GM23338 (cell line): ENCODE measurements around the gene JAZF1. TPM values are rescaled to one million over a fixed set of nuclear protein-coding genes. Genes with fewer than 3 reads are reported as not detected.

ENCODE experiments used
- ATAC-seq: fragments of 200-7000 bp; cut with Tn5 transposase; 3 replicates; pipeline ENCODE4 v1.9.1; 2020
- DNase-seq: peaks from one replicate; pipeline ENCODE4 v3.0.0-alpha.2; 2015; ENCODE audit warnings: low spot score
- H2AFZ ChIP-seq: fragments of 200-600 bp; sonication (generic); 2 replicates; pipeline ENCODE4 v1.8.0; 2016; ENCODE audit warnings: antibody characterized with exemption, mild to moderate bottlenecking, moderate library complexity
- H3F3A ChIP-seq: fragments of 200-600 bp; sonication (generic); replicated peaks from 2 replicates; pipeline ENCODE4 v1.8.0; 2017; ENCODE audit warnings: antibody characterized with exemption, mixed run types, low read depth
- H3K27ac ChIP-seq: fragments of 200-600 bp; sonication (generic); 2 replicates; pipeline ENCODE4 v1.6.1; 2016; ENCODE audit warnings: low read depth
- H3K27me3 ChIP-seq: fragments of 200-600 bp; sonication (generic); 2 replicates; pipeline ENCODE4 v1.8.0; 2016; ENCODE audit warnings: mild to moderate bottlenecking, mixed run types, moderate library complexity; ENCODE audit not compliant: insufficient read depth
- H3K36me3 ChIP-seq: fragments of 200-600 bp; sonication (generic); 2 replicates; pipeline ENCODE4 v1.8.0; 2016; ENCODE audit warnings: mild to moderate bottlenecking; ENCODE audit not compliant: insufficient read depth
- H3K4me1 ChIP-seq: fragments of 200-600 bp; sonication (generic); 2 replicates; pipeline ENCODE4 v1.8.0; 2016; ENCODE audit warnings: mild to moderate bottlenecking, moderate library complexity; ENCODE audit not compliant: insufficient read depth
- H3K4me2 ChIP-seq: fragments of 200-600 bp; sonication (generic); 2 replicates; pipeline ENCODE4 v1.7.1; 2017; ENCODE audit warnings: mixed run types
- H3K4me3 ChIP-seq: fragments of 200-600 bp; sonication (generic); 2 replicates; pipeline ENCODE4 v1.6.1; 2016; ENCODE audit warnings: mixed run types
- H3K79me2 ChIP-seq: fragments of 200-600 bp; sonication (generic); replicated peaks from 2 replicates; pipeline ENCODE4 v1.8.0; 2017; ENCODE audit warnings: mild to moderate bottlenecking; ENCODE audit not compliant: insufficient read depth
- H3K9me2 ChIP-seq: fragments of 200-600 bp; sonication (generic); 2 replicates; pipeline ENCODE4 v1.8.0; 2017; ENCODE audit not compliant: insufficient read depth
- H4K20me1 ChIP-seq: fragments of 200-600 bp; sonication (generic); replicated peaks from 2 replicates; pipeline ENCODE4 v1.8.0; 2017; ENCODE audit warnings: mild to moderate bottlenecking; ENCODE audit not compliant: insufficient read depth
- H3K27ac Mint-ChIP-seq: 2 replicates; pipeline ENCODE4 v1.8.0; 2020; ENCODE audit warnings: inconsistent platforms, mild to moderate bottlenecking, moderate library complexity, mixed read lengths
- H3K27me3 Mint-ChIP-seq: 3 replicates; pipeline ENCODE4 v1.8.0; 2022; ENCODE audit warnings: low read depth, mild to moderate bottlenecking, moderate library complexity, mixed read lengths, inconsistent platforms; ENCODE audit not compliant: insufficient read depth, poor library complexity
- H3K36me3 Mint-ChIP-seq: 3 replicates; pipeline ENCODE4 v1.8.0; 2021; ENCODE audit warnings: low read depth, mild to moderate bottlenecking, inconsistent platforms, moderate library complexity, mixed read lengths
- H3K4me1 Mint-ChIP-seq: 3 replicates; pipeline ENCODE4 v1.8.0; 2020; ENCODE audit warnings: mild to moderate bottlenecking, inconsistent platforms, mixed read lengths
- H3K4me3 Mint-ChIP-seq: 3 replicates; pipeline ENCODE4 v1.8.0; 2021; ENCODE audit warnings: moderate library complexity, mild to moderate bottlenecking, inconsistent platforms, mixed read lengths
- H3K9me3 Mint-ChIP-seq: 3 replicates; pipeline ENCODE4 v1.8.0; 2020; ENCODE audit warnings: moderate library complexity, mild to moderate bottlenecking, inconsistent platforms, mixed read lengths
- EZH2 ChIP-seq: fragments of 200-600 bp; sonication (generic); IDR thresholded peaks from one replicate; pipeline ENCODE4 v1.8.0; 2017; ENCODE audit warnings: antibody characterized with exemption, mild to moderate bottlenecking, low read depth; ENCODE audit not compliant: unreplicated experiment
- EZH2phosphoT487 ChIP-seq: fragments of 200-600 bp; sonication (generic); IDR thresholded peaks from one replicate; pipeline ENCODE4 v1.8.1; 2018; ENCODE audit warnings: antibody characterized with exemption; ENCODE audit not compliant: unreplicated experiment
- JUNB ChIP-seq: IDR thresholded peaks from one replicate; pipeline ENCODE4 v1.6.1; 2016; ENCODE audit warnings: antibody characterized with exemption; ENCODE audit not compliant: unreplicated experiment
- NANOG ChIP-seq: IDR thresholded peaks from 2 replicates; pipeline ENCODE4 v1.6.1; 2016; ENCODE audit warnings: antibody characterized with exemption, borderline replicate concordance
- ZNF114 ChIP-seq: fragments of 250-450 bp; sonication (Bioruptor Pico); IDR thresholded peaks from 2 replicates; pipeline ENCODE4 v1.5.0; 2020; ENCODE audit warnings: mild to moderate bottlenecking, moderate library complexity
- ZNF331 ChIP-seq: fragments of 250-450 bp; sonication (Bioruptor Pico); IDR thresholded peaks from 2 replicates; pipeline ENCODE4 v1.5.0; 2020; ENCODE audit warnings: low read depth, mild to moderate bottlenecking, moderate library complexity
- polyA plus RNA-seq: library from polyadenylated mRNA; unstranded; fragments of >200 nt; fragmentation: Nextera tagmentation; extraction: Ambion mirVana; gene quantifications from 2 replicates; pipeline ENCODE4 v1.2.1, GENCODE V29; 2016
- total RNA-seq: library from RNA; depleted of rRNA; stranded (reverse); fragments of >200 nt; shearing (Covaris generic); gene quantifications from 2 replicates; pipeline ENCODE4 v1.2.3, GENCODE V29; 2014
- TF ChIP-seq, protein P1 (sequence below): IDR thresholded peaks from 2 replicates; pipeline ENCODE4 v1.6.1; 2016; ENCODE audit warnings: antibody characterized with exemption
- TF ChIP-seq, protein P2 (sequence below), 2 experiments: fragments of 200-600 bp in 1 of 2; sonication (generic) in 1 of 2; conservative IDR thresholded peaks; 2 replicates each; pipeline versions ENCODE4 v1.5.1 to v1.6.1; 2016 to 2017; ENCODE audit warnings: antibody characterized with exemption in 2 of 2, low read depth in 2 of 2, mild to moderate bottlenecking in 2 of 2, moderate library complexity in 1 of 2
- TF ChIP-seq, protein P3 (sequence below): IDR thresholded peaks from one replicate; pipeline ENCODE4 v1.6.1; 2018; ENCODE audit warnings: antibody characterized with exemption; ENCODE audit not compliant: unreplicated experiment

The JAZF1 gene
- total and polyA plus RNA-seq, 2 experiments from 2014 or later = 12.2 to 22.2 TPM

DNA sequence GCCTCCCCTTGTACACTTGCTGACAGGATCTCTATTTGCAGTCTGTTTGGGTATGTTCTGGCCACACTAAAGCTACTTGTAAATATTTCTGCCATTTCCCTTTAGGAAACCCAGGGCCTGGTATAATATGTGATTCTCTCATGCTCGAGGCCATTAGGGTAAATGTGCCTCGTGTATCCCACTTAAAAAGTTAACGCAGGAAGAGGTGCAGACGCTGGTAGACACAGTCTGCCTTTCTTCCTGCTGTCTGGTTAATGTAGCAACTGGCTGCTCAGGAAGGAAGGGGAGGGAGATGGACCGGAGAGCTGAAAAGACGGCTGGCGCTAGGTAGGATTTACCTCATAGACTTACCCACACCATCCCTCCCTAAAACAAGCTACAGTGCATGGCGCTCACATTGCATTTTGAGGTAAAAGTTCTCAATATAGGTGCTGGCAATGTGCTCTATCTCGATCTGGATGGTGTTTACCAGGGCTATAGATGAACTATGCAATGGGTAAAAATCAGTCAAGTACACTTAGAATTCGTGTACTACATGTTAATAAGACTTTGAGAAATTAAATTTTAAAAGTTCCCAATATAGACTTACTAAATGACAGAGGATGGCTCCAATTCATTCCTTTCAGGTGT is 125.9 kb downstream of the JAZF1 start:
- peaks cover 25% of the 10 kb centered on the region for H3K4me1 Mint-ChIP-seq
- no peaks in the 10 kb centered on the region for H4K20me1 ChIP-seq
- peak overlapping the region; percentile 37; the same call in 1 of the 2 replicates for H3K27ac Mint-ChIP-seq
- H3K27me3 Mint-ChIP-seq = peaks cover 3% of the 10 kb centered on the region
- no peaks in the 10 kb centered on the region for H3K36me3 ChIP-seq
- peaks cover 43% of the 10 kb centered on the region for H3K4me1 ChIP-seq
- H3K27ac ChIP-seq = no peak overlapping the region; the same call in 1 of the 2 replicates
- no peak for TF ChIP-seq NANOG
- TF ChIP-seq, protein P1, sequence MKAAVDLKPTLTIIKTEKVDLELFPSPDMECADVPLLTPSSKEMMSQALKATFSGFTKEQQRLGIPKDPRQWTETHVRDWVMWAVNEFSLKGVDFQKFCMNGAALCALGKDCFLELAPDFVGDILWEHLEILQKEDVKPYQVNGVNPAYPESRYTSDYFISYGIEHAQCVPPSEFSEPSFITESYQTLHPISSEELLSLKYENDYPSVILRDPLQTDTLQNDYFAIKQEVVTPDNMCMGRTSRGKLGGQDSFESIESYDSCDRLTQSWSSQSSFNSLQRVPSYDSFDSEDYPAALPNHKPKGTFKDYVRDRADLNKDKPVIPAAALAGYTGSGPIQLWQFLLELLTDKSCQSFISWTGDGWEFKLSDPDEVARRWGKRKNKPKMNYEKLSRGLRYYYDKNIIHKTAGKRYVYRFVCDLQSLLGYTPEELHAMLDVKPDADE = no peak
- no peak for TF ChIP-seq ZNF114 (CRISPR knock-in tag)
- no peak for TF ChIP-seq JUNB
- no peak for TF ChIP-seq EZH2
- TF ChIP-seq, protein P2, sequence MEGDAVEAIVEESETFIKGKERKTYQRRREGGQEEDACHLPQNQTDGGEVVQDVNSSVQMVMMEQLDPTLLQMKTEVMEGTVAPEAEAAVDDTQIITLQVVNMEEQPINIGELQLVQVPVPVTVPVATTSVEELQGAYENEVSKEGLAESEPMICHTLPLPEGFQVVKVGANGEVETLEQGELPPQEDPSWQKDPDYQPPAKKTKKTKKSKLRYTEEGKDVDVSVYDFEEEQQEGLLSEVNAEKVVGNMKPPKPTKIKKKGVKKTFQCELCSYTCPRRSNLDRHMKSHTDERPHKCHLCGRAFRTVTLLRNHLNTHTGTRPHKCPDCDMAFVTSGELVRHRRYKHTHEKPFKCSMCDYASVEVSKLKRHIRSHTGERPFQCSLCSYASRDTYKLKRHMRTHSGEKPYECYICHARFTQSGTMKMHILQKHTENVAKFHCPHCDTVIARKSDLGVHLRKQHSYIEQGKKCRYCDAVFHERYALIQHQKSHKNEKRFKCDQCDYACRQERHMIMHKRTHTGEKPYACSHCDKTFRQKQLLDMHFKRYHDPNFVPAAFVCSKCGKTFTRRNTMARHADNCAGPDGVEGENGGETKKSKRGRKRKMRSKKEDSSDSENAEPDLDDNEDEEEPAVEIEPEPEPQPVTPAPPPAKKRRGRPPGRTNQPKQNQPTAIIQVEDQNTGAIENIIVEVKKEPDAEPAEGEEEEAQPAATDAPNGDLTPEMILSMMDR (conservative IDR thresholded peaks at IDR 0.05; ENCODE audit: low read depth in 2 of 2) = no peak
- TF ChIP-seq, protein P3, sequence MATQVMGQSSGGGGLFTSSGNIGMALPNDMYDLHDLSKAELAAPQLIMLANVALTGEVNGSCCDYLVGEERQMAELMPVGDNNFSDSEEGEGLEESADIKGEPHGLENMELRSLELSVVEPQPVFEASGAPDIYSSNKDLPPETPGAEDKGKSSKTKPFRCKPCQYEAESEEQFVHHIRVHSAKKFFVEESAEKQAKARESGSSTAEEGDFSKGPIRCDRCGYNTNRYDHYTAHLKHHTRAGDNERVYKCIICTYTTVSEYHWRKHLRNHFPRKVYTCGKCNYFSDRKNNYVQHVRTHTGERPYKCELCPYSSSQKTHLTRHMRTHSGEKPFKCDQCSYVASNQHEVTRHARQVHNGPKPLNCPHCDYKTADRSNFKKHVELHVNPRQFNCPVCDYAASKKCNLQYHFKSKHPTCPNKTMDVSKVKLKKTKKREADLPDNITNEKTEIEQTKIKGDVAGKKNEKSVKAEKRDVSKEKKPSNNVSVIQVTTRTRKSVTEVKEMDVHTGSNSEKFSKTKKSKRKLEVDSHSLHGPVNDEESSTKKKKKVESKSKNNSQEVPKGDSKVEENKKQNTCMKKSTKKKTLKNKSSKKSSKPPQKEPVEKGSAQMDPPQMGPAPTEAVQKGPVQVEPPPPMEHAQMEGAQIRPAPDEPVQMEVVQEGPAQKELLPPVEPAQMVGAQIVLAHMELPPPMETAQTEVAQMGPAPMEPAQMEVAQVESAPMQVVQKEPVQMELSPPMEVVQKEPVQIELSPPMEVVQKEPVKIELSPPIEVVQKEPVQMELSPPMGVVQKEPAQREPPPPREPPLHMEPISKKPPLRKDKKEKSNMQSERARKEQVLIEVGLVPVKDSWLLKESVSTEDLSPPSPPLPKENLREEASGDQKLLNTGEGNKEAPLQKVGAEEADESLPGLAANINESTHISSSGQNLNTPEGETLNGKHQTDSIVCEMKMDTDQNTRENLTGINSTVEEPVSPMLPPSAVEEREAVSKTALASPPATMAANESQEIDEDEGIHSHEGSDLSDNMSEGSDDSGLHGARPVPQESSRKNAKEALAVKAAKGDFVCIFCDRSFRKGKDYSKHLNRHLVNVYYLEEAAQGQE = no peak
- DNase-seq (no peak), ATAC-seq (peak; percentile 31; the same call in 2 of the 3 replicates)
- no peaks in the 10 kb centered on the region for H3F3A ChIP-seq
- H2AFZ ChIP-seq = no peak overlapping the region
- H3K36me3 Mint-ChIP-seq = no peaks in the 10 kb centered on the region
- H3K79me2 ChIP-seq = peaks cover 20% of the 10 kb centered on the region
- H3K9me2 ChIP-seq = no peaks in the 10 kb centered on the region
- H3K4me3 ChIP-seq = no peak overlapping the region
- H3K27me3 ChIP-seq = no peaks in the 10 kb centered on the region
- H3K4me2 ChIP-seq = peak overlapping the region; percentile 22; the same call in 1 of the 2 replicates
- no peak overlapping the region for H3K4me3 Mint-ChIP-seq
- no peaks in the 10 kb centered on the region for H3K9me3 Mint-ChIP-seq

DNA sequence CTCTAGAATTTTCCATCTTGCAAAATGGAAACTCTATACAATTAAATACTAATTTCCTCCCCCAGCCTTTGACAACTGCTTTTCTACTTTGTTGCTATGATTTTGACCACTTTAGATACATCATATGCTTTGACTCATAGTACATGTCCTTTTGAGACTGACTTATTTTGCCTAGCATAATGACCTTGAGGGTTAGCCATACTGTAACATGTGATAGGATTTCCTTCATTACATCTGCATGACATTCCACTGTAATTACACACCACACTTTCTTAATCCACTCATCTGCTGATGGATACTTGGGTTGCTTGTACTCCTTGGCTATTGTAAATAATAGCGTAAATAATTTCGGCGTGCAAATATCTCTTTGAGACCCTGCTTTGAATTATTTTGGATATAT is 127.7 kb downstream of the JAZF1 start:
- Histone ChIP-seq H3K4me1 (peaks cover 42% of the 10 kb centered on the region), H3K4me3 (no peak overlapping the region), H3F3A (no peaks in the 10 kb centered on the region), H3K9me2 (no peaks in the 10 kb centered on the region), H4K20me1 (no peaks in the 10 kb centered on the region), H3K4me2 (no peak overlapping the region), H3K27me3 (no peaks in the 10 kb centered on the region), H2AFZ (no peak overlapping the region), H3K36me3 (no peaks in the 10 kb centered on the region), H3K79me2 (peaks cover 20% of the 10 kb centered on the region), H3K27ac (no peak overlapping the region)
- no peak for DNase-seq
- H3K27me3 Mint-ChIP-seq = peaks cover 4% of the 10 kb centered on the region
- H3K9me3 Mint-ChIP-seq = no peaks in the 10 kb centered on the region
- H3K27ac Mint-ChIP-seq = no peak overlapping the region
- no peaks in the 10 kb centered on the region for H3K36me3 Mint-ChIP-seq
- H3K4me3 Mint-ChIP-seq = no peak overlapping the region
- H3K4me1 Mint-ChIP-seq = peaks cover 25% of the 10 kb centered on the region
- no peak for ATAC-seq
- TF ChIP-seq ZNF331 (no peak), EZH2phosphoT487 (no peak), NANOG (no peak)
- TF ChIP-seq, protein P3 = no peak
- TF ChIP-seq, protein P2 (conservative IDR thresholded peaks at IDR 0.05; ENCODE audit: low read depth in 2 of 2) = no peak
